DND-41 (cell line): Measurements from ENCODE around the gene SYCN.

ENCODE experiments used
- CTCF ChIP-seq: IDR thresholded peaks from 2 replicates; pipeline ENCODE4 v1.5.1; 2012; ENCODE audit warnings: borderline replicate concordance, low read length, moderate library complexity, mild to moderate bottlenecking; ENCODE audit not compliant: poor library complexity, severe bottlenecking; ENCODE audit errors: extremely low read depth
- EZH2 ChIP-seq: IDR thresholded peaks from 3 replicates; pipeline ENCODE4 v1.6.1; 2012; ENCODE audit warnings: borderline replicate concordance, low read depth, mild to moderate bottlenecking, moderate library complexity, low read length, inconsistent platforms; ENCODE audit not compliant: severe bottlenecking

- TF ChIP-seq CTCF = no peak
- TF ChIP-seq EZH2 = no peak
Observed at GRCh38 chr19:39247701-39248664, 43.9 kb upstream of the SYCN start.
